Mesothelial cell of epicardium (in vitro differentiated cells): ENCODE measurements around the gene VPS45. TPM values are rescaled to one million over a fixed set of nuclear protein-coding genes. Genes with fewer than 3 reads are reported as not detected.

Experiments
- DNase-seq, 2 experiments: peaks; one replicate each; pipeline ENCODE4 v3.0.0; 2021; ENCODE audit warnings: low spot score in 2 of 2; ENCODE audit not compliant: unreplicated experiment in 2 of 2
- H3K27ac Mint-ChIP-seq: 2 replicates; pipeline ENCODE4 v1.8.0; 2021; ENCODE audit warnings: mixed read lengths
- H3K27me3 Mint-ChIP-seq: 2 replicates; pipeline ENCODE4 v1.8.0; 2021; ENCODE audit warnings: low read depth, mixed read lengths
- H3K36me3 Mint-ChIP-seq: 2 replicates; pipeline ENCODE4 v1.8.0; 2021; ENCODE audit warnings: mixed read lengths
- H3K4me1 Mint-ChIP-seq: 2 replicates; pipeline ENCODE4 v1.8.0; 2021; ENCODE audit warnings: mixed read lengths
- H3K4me3 Mint-ChIP-seq: 2 replicates; pipeline ENCODE4 v1.8.0; 2021; ENCODE audit warnings: mild to moderate bottlenecking, moderate library complexity, mixed read lengths
- H3K9me3 Mint-ChIP-seq: 2 replicates; pipeline ENCODE4 v1.8.0; 2021; ENCODE audit warnings: mixed read lengths
- CTCF ChIP-seq: fragments of 200-600 bp; sonication (generic); IDR thresholded peaks from one replicate; pipeline ENCODE4 v1.5.0; 2021; ENCODE audit warnings: antibody characterized with exemption; ENCODE audit not compliant: unreplicated experiment
- total RNA-seq: library from RNA; stranded (reverse); gene quantifications from 3 replicates; pipeline ENCODE4 v1.2.1, GENCODE V29; 2021

Gene VPS45
- total RNA-seq, 1 donor from 2014 or later, result 56.5 TPM

DNA sequence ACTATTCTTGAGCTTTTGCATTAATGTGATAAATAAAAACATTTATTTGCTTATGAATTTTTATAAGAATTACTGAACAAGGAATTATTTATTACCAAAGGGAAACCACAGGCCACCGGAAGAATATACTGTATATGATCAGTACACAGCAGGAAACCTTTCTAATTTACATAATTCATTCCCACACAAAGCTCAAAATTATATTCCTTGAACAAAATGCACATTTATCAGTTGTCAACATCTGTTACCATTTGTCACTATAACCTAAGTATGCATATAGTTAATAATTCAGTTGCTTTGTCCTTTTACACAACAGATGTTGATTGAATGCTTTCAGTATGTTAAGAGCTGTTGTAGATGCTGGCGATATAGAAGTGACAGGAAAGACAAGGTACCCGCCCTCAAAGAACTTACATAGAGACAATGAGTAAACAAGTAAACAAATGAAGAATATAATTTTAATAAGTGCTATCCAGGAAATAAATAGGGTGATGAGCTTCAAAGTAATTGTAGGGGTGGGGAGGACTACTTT, 27.2 kb downstream of the VPS45 start:
- no peak overlapping the region for H3K27ac Mint-ChIP-seq
- no peaks in the 10 kb centered on the region for H3K27me3 Mint-ChIP-seq
- peaks cover 22% of the 10 kb centered on the region for H3K36me3 Mint-ChIP-seq
- no peak for DNase-seq
- no peaks in the 10 kb centered on the region for H3K4me1 Mint-ChIP-seq
- H3K4me3 Mint-ChIP-seq, result no peak overlapping the region
- TF ChIP-seq CTCF, result no peak
- no peaks in the 10 kb centered on the region for H3K9me3 Mint-ChIP-seq

DNA sequence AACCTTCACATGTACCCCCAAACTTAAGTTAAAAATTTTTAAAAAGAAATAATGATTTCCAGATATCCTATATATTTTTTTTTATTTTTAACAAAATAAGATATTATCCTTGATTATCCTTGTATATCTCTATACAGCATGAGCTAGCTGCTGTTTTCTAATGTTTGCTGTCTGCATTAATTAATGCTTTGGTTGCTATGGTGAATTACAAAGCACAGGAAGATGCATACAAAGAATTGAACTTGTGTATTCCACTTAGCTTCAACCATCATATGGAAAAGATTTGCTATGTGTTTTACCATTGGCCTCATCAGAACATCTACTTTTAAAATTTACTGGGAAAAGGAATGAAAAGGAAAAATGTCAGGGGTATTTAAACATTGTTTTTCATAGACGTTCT, 35.4 kb downstream of the VPS45 start:
- Mint-ChIP-seq H3K27me3 (no peaks in the 10 kb centered on the region), H3K9me3 (peaks cover 25% of the 10 kb centered on the region), H3K36me3 (peaks cover 43% of the 10 kb centered on the region), H3K27ac (no peak overlapping the region), H3K4me3 (no peak overlapping the region), H3K4me1 (no peaks in the 10 kb centered on the region)
- TF ChIP-seq CTCF, result no peak
- no peak for DNase-seq

- Mint-ChIP-seq H3K9me3 (peaks cover 15% of the 10 kb centered on the region), H3K4me3 (no peak overlapping the region), H3K4me1 (no peaks in the 10 kb centered on the region), H3K36me3 (peaks cover 37% of the 10 kb centered on the region), H3K27ac (no peak overlapping the region), H3K27me3 (no peaks in the 10 kb centered on the region)
- TF ChIP-seq CTCF, result no peak
- DNase-seq, result no peak
Measured at GRCh38 chr1:150106341-150106740, 38.8 kb downstream of the VPS45 start.

GRCh38 chr1:150109586-150109985, 42.0 kb downstream of the VPS45 start:
- no peaks in the 10 kb centered on the region for H3K27me3 Mint-ChIP-seq
- no peak for TF ChIP-seq CTCF
- peaks cover 15% of the 10 kb centered on the region for H3K9me3 Mint-ChIP-seq
- DNase-seq, result no peak
- no peak overlapping the region for H3K4me3 Mint-ChIP-seq
- H3K36me3 Mint-ChIP-seq, result peaks cover 51% of the 10 kb centered on the region
- H3K4me1 Mint-ChIP-seq, result no peaks in the 10 kb centered on the region
- no peak overlapping the region for H3K27ac Mint-ChIP-seq

- no peaks in the 10 kb centered on the region for H3K4me1 Mint-ChIP-seq
- peaks cover 51% of the 10 kb centered on the region for H3K36me3 Mint-ChIP-seq
- H3K4me3 Mint-ChIP-seq, result no peak overlapping the region
- H3K27ac Mint-ChIP-seq, result no peak overlapping the region
- DNase-seq, result no peak
- no peak for TF ChIP-seq CTCF
- H3K27me3 Mint-ChIP-seq, result no peaks in the 10 kb centered on the region
- peaks cover 15% of the 10 kb centered on the region for H3K9me3 Mint-ChIP-seq
Measured at GRCh38 chr1:150110116-150110515, 42.5 kb downstream of the VPS45 start.

DNA sequence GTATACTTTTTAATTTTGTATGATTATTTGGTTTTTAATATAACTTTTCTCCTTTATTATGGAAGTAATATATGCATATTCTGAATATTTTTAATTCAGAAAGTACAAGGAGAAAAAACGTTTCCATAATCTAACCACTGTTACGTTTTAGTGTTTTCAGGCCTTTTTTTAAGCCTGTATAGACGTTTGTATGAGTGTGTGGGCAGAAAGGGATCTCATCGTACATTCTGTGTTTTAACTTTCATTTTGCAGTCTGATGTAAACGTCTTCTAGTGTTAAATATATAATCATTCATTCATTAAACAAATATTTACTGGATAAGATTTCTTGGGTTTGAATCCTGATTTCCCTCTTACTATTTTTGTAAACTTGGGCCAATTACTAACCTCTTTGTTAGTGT, 44.1 kb downstream of the VPS45 start:
- peaks cover 49% of the 10 kb centered on the region for H3K36me3 Mint-ChIP-seq
- no peak overlapping the region for H3K27ac Mint-ChIP-seq
- H3K4me3 Mint-ChIP-seq, result no peak overlapping the region
- no peak for DNase-seq
- peaks cover 14% of the 10 kb centered on the region for H3K9me3 Mint-ChIP-seq
- no peak for TF ChIP-seq CTCF
- no peaks in the 10 kb centered on the region for H3K27me3 Mint-ChIP-seq
- H3K4me1 Mint-ChIP-seq, result no peaks in the 10 kb centered on the region
